GM21576 (cell line): ENCODE measurements around the gene MID2.
"Not testable (repeated sequence)": the region's sequence is repeated elsewhere in the genome, so short reads cannot be mapped to it uniquely, and the experiment has no call there.

Experiments
- ATAC-seq: cut with Tn5 transposase; IDR thresholded peaks from one replicate; pipeline ENCODE4 v1.9.1; 2021; ENCODE audit warnings: mild to moderate bottlenecking, moderate library complexity; ENCODE audit not compliant: unreplicated experiment

MID2 gene

DNA sequence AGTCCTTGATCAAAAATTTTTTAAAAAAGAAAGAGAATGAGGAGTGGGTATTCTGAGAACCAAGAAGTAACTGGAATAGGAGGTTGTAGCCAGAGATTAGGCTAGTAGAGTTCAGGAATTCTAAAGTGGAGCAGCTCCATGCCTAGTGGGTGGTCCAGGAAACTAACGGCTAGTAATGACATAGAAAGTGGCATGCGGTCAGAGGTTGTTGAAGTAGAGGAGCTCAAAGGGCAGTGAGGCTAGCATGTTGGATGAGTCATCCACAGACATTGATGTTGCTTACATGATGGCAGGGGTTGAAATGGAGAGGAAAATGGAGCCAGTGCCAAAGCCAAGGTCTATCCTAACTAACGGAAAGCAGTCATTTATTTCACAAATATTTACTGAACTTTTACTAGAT, 114.4 kb downstream of the MID2 start:
- ATAC-seq = no peak

DNA sequence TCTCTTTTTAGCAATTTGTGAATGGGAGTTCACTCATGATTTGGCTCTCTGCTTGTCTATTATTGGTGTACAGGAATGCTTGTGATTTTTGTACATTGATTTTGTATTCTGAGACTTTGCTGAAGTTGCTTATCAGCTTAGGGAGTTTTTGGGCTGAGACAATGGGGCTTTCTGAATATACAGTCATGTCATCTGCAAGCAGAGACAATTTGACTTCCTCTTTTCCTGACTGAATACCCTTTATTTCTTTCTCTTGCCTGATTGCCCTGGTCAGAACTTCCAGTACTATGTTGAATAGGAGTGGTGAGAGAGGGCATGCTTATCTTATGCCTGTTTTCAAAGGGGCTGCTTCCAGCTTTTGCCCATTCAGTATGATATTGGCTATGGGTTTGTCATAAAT, 129.7 kb downstream of the MID2 start:
- not testable (repeated sequence) for ATAC-seq

DNA sequence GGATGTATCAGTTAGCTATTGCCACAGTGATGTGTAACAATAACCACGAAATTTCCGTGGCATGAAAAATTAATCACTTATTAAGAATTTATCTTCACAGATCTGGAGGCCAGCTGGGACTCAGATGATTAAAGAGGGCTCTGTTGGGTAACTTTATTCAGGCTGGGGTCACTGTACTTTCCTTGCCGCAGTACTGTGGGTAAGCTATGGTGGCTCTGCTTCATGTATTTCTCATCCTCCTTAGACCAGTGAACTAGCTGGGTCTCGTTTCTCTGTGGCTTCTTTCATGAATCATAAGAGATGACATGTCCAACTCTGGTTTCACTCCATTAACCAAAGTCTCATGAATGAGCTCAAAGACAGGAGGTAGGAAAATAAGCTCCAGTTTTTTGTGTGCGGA, 143.0 kb downstream of the MID2 start:
- no peak for ATAC-seq

DNA sequence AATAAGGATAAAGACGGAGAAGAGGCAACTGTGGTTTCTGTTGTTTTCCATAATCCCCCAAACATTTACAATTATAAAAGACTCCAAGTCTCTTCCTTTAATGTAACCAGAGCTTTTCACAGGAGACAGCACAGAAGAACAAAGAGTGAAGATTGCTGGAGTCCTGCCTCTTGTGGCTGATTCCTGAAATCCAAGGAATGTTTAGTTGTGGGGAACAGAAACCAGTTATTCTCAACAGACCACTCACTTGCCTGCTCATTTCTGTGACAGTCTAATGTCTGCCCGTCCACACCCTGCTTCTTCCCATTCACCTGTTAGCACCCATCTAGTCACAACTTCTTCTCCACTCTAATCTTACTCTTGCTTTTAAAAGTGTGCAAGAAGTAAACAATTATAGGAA, 144.4 kb downstream of the MID2 start:
- no peak for ATAC-seq

DNA sequence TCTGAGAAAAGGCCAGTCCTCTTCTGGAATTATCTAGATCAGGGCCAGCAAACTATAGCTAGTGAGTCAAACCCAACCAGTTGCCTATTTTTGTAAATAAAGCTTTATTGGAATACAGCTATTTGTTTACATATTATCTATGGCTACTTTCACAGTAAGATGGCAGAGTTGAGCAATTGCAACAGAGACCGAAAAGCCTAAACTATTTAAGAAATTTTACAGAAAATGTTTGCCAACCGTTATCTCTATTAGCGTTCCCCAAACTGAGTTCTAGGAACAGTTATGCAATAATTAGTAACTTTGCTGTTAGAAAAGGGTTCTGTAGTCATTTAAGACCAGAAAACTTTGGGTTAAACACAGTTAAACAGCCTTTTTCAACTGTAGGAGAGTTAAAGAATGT, 146.0 kb downstream of the MID2 start:
- ATAC-seq = no peak
